Measurements from ENCODE around the gene FAM209A. TPM values are rescaled to one million over a fixed set of nuclear protein-coding genes. Genes with fewer than 3 reads are reported as not detected.

FAM209A gene
- total and polyA plus RNA-seq, 10 of the 15 experiments (the other 5 are each of a cell fraction or from before 2014, with no cell fraction given): 0.11 to 0.51 (median 0.32) TPM; not detected in 4

DNA sequence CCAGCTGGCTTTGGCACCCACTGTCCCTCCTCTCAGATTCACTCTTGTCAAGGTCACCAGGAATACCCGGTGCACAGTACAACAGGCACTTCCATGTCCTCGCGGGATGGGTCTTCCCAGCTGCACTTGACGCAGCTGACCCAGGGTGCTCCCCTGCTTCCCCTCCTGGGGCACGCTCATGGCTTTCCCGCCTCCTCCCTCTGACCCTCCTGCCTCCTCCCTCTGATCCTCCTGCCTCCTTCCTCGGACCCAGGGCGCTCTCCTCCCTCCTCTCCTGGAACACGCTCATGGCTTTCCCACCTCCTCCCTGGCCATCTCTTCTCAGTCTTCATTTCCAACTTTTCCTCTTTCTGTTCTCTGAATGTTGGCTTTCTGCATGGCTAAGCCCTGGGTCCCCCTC, 50.6 kb downstream of the FAM209A start:
- WGBS (ENCODE audit: insufficient coverage, insufficient replicate concordance, low lambda C conversion rate, missing lambda C conversion rate): 44% methylated on average over 9 of the region's 9 CpGs
- no peak overlapping the region for H3K4me2 ChIP-seq (ENCODE audit: control insufficient read depth, insufficient read depth)

More for the DNA sequence above, 50.6 kb downstream of the FAM209A start:
- no peak overlapping the region for H3K4me3 ChIP-seq
- H3K27ac ChIP-seq (ENCODE audit: control insufficient read depth, insufficient read depth): no peak overlapping the region
- H3K9me3 ChIP-seq (replicated peaks; ENCODE audit: control insufficient read depth, insufficient read depth, low read length): no peaks in the 10 kb centered on the region
- CTCF ChIA-PET: interaction anchor here (6.7 kb wide), 1 partner anchor 25 kb away, joined by 83 read pairs; no protein-coding TSS in a partner anchor
- H4K20me1 ChIP-seq (ENCODE audit: control insufficient read depth, insufficient read depth): no peaks in the 10 kb centered on the region
- H3K4me1 ChIP-seq (ENCODE audit: control insufficient read depth, insufficient read depth, low read length): no peaks in the 10 kb centered on the region
- no peak for FAIRE-seq
- BruUV-seq (replicated peaks): no TSS peak
- no peaks in the 10 kb centered on the region for H3K36me3 ChIP-seq (ENCODE audit: control insufficient read depth in 2 of 2, insufficient read depth in 2 of 2, low read length in 1 of 2)
- RAD21 ChIA-PET (ENCODE audit: unreplicated experiment): no interaction called here
- POLR2A ChIA-PET: no interaction called here
- no peaks in the 10 kb centered on the region; a peak in 2 of 4 replicates for H3K27me3 ChIP-seq (replicated peaks in 1 of 2; ENCODE audit: control insufficient read depth in 2 of 2, insufficient read depth in 2 of 2, low read length in 1 of 2)
- no peak for ATAC-seq
- H3K9ac ChIP-seq (ENCODE audit: control insufficient read depth, insufficient read depth, low read length): no peak overlapping the region
- in situ Hi-C loops (cut with MboI) (no loop called here), intact Hi-C loops (cut with micrococcal nuclease; ENCODE audit: unreplicated experiment) (no loop called here)
- no peak overlapping the region for H2AFZ ChIP-seq (ENCODE audit: control insufficient read depth, low read depth, low read length)
- SMC1A ChIA-PET (ENCODE audit: uncharacterized antibody, unreplicated experiment): interaction anchor here (3.1 kb wide), 1 partner anchor 24 kb away, joined by 12 read pairs; no protein-coding TSS in a partner anchor
- no peaks in the 10 kb centered on the region for H3K79me2 ChIP-seq (ENCODE audit: control insufficient read depth, insufficient read depth, low read length)
- TF ChIP-seq ZBTB33 (IDR thresholded peaks at IDR 0.05) (no peak), IKZF2 (IDR thresholded peaks at IDR 0.05) (no peak), RBBP5 (conservative IDR thresholded peaks at IDR 0.05) (no peak), KDM1A (IDR thresholded peaks at IDR 0.05; ENCODE audit: borderline replicate concordance) (no peak)
- DNase-seq (ENCODE audit: low read depth, low spot score): no peak

Other genes starting within 250 kb of the FAM209A start
- 0.56 and 1.1 TPM in 2 replicates for gene FAM210B, start 165.8 kb upstream of the FAM209A start, total RNA-seq (2014; rRNA removed)
- gene FAM210B, start 165.8 kb upstream of the FAM209A start, total RNA-seq (2014; rRNA removed; fragmentation: Illumina TruSeq; extraction: Trizol): 0.51 and 0.94 TPM in 2 replicates
- 0.51 and 0.58 TPM in 2 replicates for gene FAM210B, start 165.8 kb upstream of the FAM209A start, total RNA-seq (2021)
- gene FAM210B, start 165.8 kb upstream of the FAM209A start, polyA plus RNA-seq (2011; rRNA removed): 1.4 and 1.8 TPM in 2 replicates
- gene FAM210B, start 165.8 kb upstream of the FAM209A start, polyA plus RNA-seq (2014; fragmentation: Illumina TruSeq; extraction: Trizol): 0.79 and 0.97 TPM in 2 replicates
- under 1 TPM; 0.13 to 0.38 TPM for gene FAM210B, start 165.8 kb upstream of the FAM209A start, polyA plus RNA-seq (2014; fragmentation: Nextera tagmentation; extraction: Ambion mirVana)
- 0.46 and 0.53 TPM in 2 replicates for gene FAM210B, start 165.8 kb upstream of the FAM209A start, polyA plus RNA-seq (2014; rRNA removed)
- gene FAM210B, start 165.8 kb upstream of the FAM209A start, polyA plus RNA-seq (2016; fragmentation: Nextera tagmentation; extraction: Ambion mirVana): 1 to 10 TPM; 1.3 TPM
- gene AURKA, start 132.5 kb upstream of the FAM209A start, total RNA-seq (2014; rRNA removed): 57.3 and 63.1 TPM in 2 replicates
- 67.9 and 71.6 TPM in 2 replicates for gene AURKA, start 132.5 kb upstream of the FAM209A start, total RNA-seq (2014; rRNA removed; fragmentation: Illumina TruSeq; extraction: Trizol)
- gene AURKA, start 132.5 kb upstream of the FAM209A start, total RNA-seq (2021): 59.4 and 61.2 TPM in 2 replicates
- 87.6 and 108 TPM in 2 replicates for gene AURKA, start 132.5 kb upstream of the FAM209A start, polyA plus RNA-seq (2011; rRNA removed)
- 98.7 and 113 TPM in 2 replicates for gene AURKA, start 132.5 kb upstream of the FAM209A start, polyA plus RNA-seq (2014; fragmentation: Illumina TruSeq; extraction: Trizol)
- gene AURKA, start 132.5 kb upstream of the FAM209A start, polyA plus RNA-seq (2014; fragmentation: Nextera tagmentation; extraction: Ambion mirVana): 10 to 100 TPM; 70.9 to 75.2 TPM
- gene AURKA, start 132.5 kb upstream of the FAM209A start, polyA plus RNA-seq (2014; rRNA removed): 58.3 and 60.8 TPM in 2 replicates
- 100 to 1,000 TPM; 120 to 122 TPM for gene AURKA, start 132.5 kb upstream of the FAM209A start, polyA plus RNA-seq (2016; fragmentation: Nextera tagmentation; extraction: Ambion mirVana)
- gene CSTF1, start 132.1 kb upstream of the FAM209A start, total RNA-seq (2014; rRNA removed): 41.9 and 42.7 TPM in 2 replicates
- 42.5 and 45.8 TPM in 2 replicates for gene CSTF1, start 132.1 kb upstream of the FAM209A start, total RNA-seq (2014; rRNA removed; fragmentation: Illumina TruSeq; extraction: Trizol)
- gene CSTF1, start 132.1 kb upstream of the FAM209A start, total RNA-seq (2021): 39.7 and 41.8 TPM in 2 replicates
- gene CSTF1, start 132.1 kb upstream of the FAM209A start, polyA plus RNA-seq (2011; rRNA removed): 81.4 and 89.1 TPM in 2 replicates
- 56.2 and 57.8 TPM in 2 replicates for gene CSTF1, start 132.1 kb upstream of the FAM209A start, polyA plus RNA-seq (2014; fragmentation: Illumina TruSeq; extraction: Trizol)
- gene CSTF1, start 132.1 kb upstream of the FAM209A start, polyA plus RNA-seq (2014; fragmentation: Nextera tagmentation; extraction: Ambion mirVana): 10 to 100 TPM; 63.3 to 66.0 TPM
- 44.9 and 47.2 TPM in 2 replicates for gene CSTF1, start 132.1 kb upstream of the FAM209A start, polyA plus RNA-seq (2014; rRNA removed)
- gene CSTF1, start 132.1 kb upstream of the FAM209A start, polyA plus RNA-seq (2016; fragmentation: Nextera tagmentation; extraction: Ambion mirVana): 10 to 100 TPM; 43.3 to 54.5 TPM
- 0.06 and 0.11 TPM in 2 replicates for gene CASS4, start 112.5 kb upstream of the FAM209A start, total RNA-seq (2014; rRNA removed)
- gene CASS4, start 112.5 kb upstream of the FAM209A start, total RNA-seq (2014; rRNA removed; fragmentation: Illumina TruSeq; extraction: Trizol): 0.09 and 0.14 TPM in 2 replicates
- gene CASS4, start 112.5 kb upstream of the FAM209A start, total RNA-seq (2021): 0.19 and 0.21 TPM in 2 replicates
- 0.10 and 0.11 TPM in 2 replicates for gene CASS4, start 112.5 kb upstream of the FAM209A start, polyA plus RNA-seq (2011; rRNA removed)
- gene CASS4, start 112.5 kb upstream of the FAM209A start, polyA plus RNA-seq (2014; fragmentation: Illumina TruSeq; extraction: Trizol): 0.13 and 0.21 TPM in 2 replicates
- gene CASS4, start 112.5 kb upstream of the FAM209A start, polyA plus RNA-seq (2014; fragmentation: Nextera tagmentation; extraction: Ambion mirVana): under 1 TPM; 0.04 to 0.11 TPM
- 0.04 and 0.24 TPM in 2 replicates for gene CASS4, start 112.5 kb upstream of the FAM209A start, polyA plus RNA-seq (2014; rRNA removed)
- under 1 TPM in 1 of 2 experiments, not detected in 1; 0.05 TPM for gene CASS4, start 112.5 kb upstream of the FAM209A start, polyA plus RNA-seq (2016; fragmentation: Nextera tagmentation; extraction: Ambion mirVana)
- gene RTF2, start 56.1 kb upstream of the FAM209A start, total RNA-seq (2014; rRNA removed): 71.2 and 73.9 TPM in 2 replicates
- gene RTF2, start 56.1 kb upstream of the FAM209A start, total RNA-seq (2014; rRNA removed; fragmentation: Illumina TruSeq; extraction: Trizol): 65.1 and 66.2 TPM in 2 replicates
- gene RTF2, start 56.1 kb upstream of the FAM209A start, total RNA-seq (2021): 77.0 and 77.7 TPM in 2 replicates
- gene RTF2, start 56.1 kb upstream of the FAM209A start, polyA plus RNA-seq (2011; rRNA removed): 86.5 and 100 TPM in 2 replicates
- 61.5 and 79.2 TPM in 2 replicates for gene RTF2, start 56.1 kb upstream of the FAM209A start, polyA plus RNA-seq (2014; fragmentation: Illumina TruSeq; extraction: Trizol)
- 100 to 1,000 TPM in 1 of 2 experiments, 10 to 100 TPM in 1; 99.3 to 133 TPM for gene RTF2, start 56.1 kb upstream of the FAM209A start, polyA plus RNA-seq (2014; fragmentation: Nextera tagmentation; extraction: Ambion mirVana)
- 69.1 and 71.4 TPM in 2 replicates for gene RTF2, start 56.1 kb upstream of the FAM209A start, polyA plus RNA-seq (2014; rRNA removed)
- gene RTF2, start 56.1 kb upstream of the FAM209A start, polyA plus RNA-seq (2016; fragmentation: Nextera tagmentation; extraction: Ambion mirVana): 100 to 1,000 TPM; 124 TPM
- 1.3 TPM in 1 of 2 replicates, not detected in the other for gene FAM209B, start 8.5 kb downstream of the FAM209A start, total RNA-seq (2014; rRNA removed)
- gene FAM209B, start 8.5 kb downstream of the FAM209A start, total RNA-seq (2014; rRNA removed; fragmentation: Illumina TruSeq; extraction: Trizol): 0.22 and 0.28 TPM in 2 replicates
- 0.44 TPM in 1 of 2 replicates, not detected in the other for gene FAM209B, start 8.5 kb downstream of the FAM209A start, total RNA-seq (2021)
- 0.27 and 0.38 TPM in 2 replicates for gene FAM209B, start 8.5 kb downstream of the FAM209A start, polyA plus RNA-seq (2011; rRNA removed)
- 0.38 TPM in 1 of 2 replicates, not detected in the other for gene FAM209B, start 8.5 kb downstream of the FAM209A start, polyA plus RNA-seq (2014; fragmentation: Illumina TruSeq; extraction: Trizol)
- gene FAM209B, start 8.5 kb downstream of the FAM209A start, polyA plus RNA-seq (2014; fragmentation: Nextera tagmentation; extraction: Ambion mirVana): under 1 TPM; 0.61 to 0.77 TPM
- not detected in 2 replicates for gene FAM209B, start 8.5 kb downstream of the FAM209A start, polyA plus RNA-seq (2014; rRNA removed)
- under 1 TPM; 0.32 to 0.55 TPM for gene FAM209B, start 8.5 kb downstream of the FAM209A start, polyA plus RNA-seq (2016; fragmentation: Nextera tagmentation; extraction: Ambion mirVana)
- gene TFAP2C, start 104.6 kb downstream of the FAM209A start, total RNA-seq (2014; rRNA removed): not detected in 2 replicates
- not detected in 2 replicates for gene TFAP2C, start 104.6 kb downstream of the FAM209A start, total RNA-seq (2014; rRNA removed; fragmentation: Illumina TruSeq; extraction: Trizol)
- gene TFAP2C, start 104.6 kb downstream of the FAM209A start, total RNA-seq (2021): not detected in 2 replicates
- gene TFAP2C, start 104.6 kb downstream of the FAM209A start, polyA plus RNA-seq (2011; rRNA removed): 0.49 and 0.81 TPM in 2 replicates
- gene TFAP2C, start 104.6 kb downstream of the FAM209A start, polyA plus RNA-seq (2014; fragmentation: Illumina TruSeq; extraction: Trizol): not detected in 2 replicates
- gene TFAP2C, start 104.6 kb downstream of the FAM209A start, polyA plus RNA-seq (2014; fragmentation: Nextera tagmentation; extraction: Ambion mirVana): not detected
- gene TFAP2C, start 104.6 kb downstream of the FAM209A start, polyA plus RNA-seq (2014; rRNA removed): not detected in 2 replicates
- gene TFAP2C, start 104.6 kb downstream of the FAM209A start, polyA plus RNA-seq (2016; fragmentation: Nextera tagmentation; extraction: Ambion mirVana): not detected